Liver (tissue), 9 donors: Measurements from ENCODE around the gene LY6G6F. TPM values are rescaled to one million over a fixed set of nuclear protein-coding genes. Genes with fewer than 3 reads are reported as not detected.

Experiments
- DNase-seq: peaks from one replicate; pipeline ENCODE4 v3.0.0-alpha.2; 2017; ENCODE audit warnings: low spot score
- H3K27ac ChIP-seq, 2 donors: one replicate each; pipeline ENCODE4 v1.7.0; 2013; ENCODE audit warnings: inconsistent platforms in 2 of 2, low read length in 2 of 2, control low read depth in 1 of 2, low read depth in 1 of 2, mild to moderate bottlenecking in 1 of 2
- H3K27me3 ChIP-seq, 4 donors: one replicate each; pipeline versions ENCODE4 v1.6.1 to v1.7.0; 2013; ENCODE audit warnings: low read length in 3 of 4, inconsistent platforms in 1 of 4, mild to moderate bottlenecking in 1 of 4, moderate library complexity in 1 of 4; ENCODE audit not compliant: control insufficient read depth in 4 of 4, insufficient read depth in 4 of 4
- H3K36me3 ChIP-seq, 4 donors: one replicate each; pipeline versions ENCODE4 v1.6.1 to v1.7.0; 2013; ENCODE audit warnings: low read length in 3 of 4, mild to moderate bottlenecking in 3 of 4, low read depth in 1 of 4, moderate library complexity in 1 of 4; ENCODE audit not compliant: control insufficient read depth in 4 of 4, insufficient read depth in 3 of 4
- H3K4me1 ChIP-seq, 4 donors: one replicate each; pipeline versions ENCODE4 v1.6.1 to v1.7.0; 2013; ENCODE audit warnings: low read length in 3 of 4, mild to moderate bottlenecking in 3 of 4, moderate library complexity in 1 of 4; ENCODE audit not compliant: control insufficient read depth in 4 of 4, insufficient read depth in 4 of 4
- H3K4me3 ChIP-seq, 3 donors: one replicate each; pipeline versions ENCODE4 v1.6.1 to v1.7.0; 2013; ENCODE audit warnings: low read length in 3 of 3, control low read depth in 1 of 3, low read depth in 1 of 3, mild to moderate bottlenecking in 1 of 3
- H3K9ac ChIP-seq, 2 donors: one replicate each; pipeline ENCODE4 v1.7.0; 2013; ENCODE audit warnings: low read length in 2 of 2, mild to moderate bottlenecking in 2 of 2, moderate library complexity in 2 of 2, control low read depth in 1 of 2, low read depth in 1 of 2
- H3K9me3 ChIP-seq, 4 donors: one replicate each; pipeline versions ENCODE4 v1.6.1 to v1.7.0; 2013; ENCODE audit warnings: low read length in 3 of 4; ENCODE audit not compliant: control insufficient read depth in 4 of 4
- GABPA ChIP-seq, 2 donors: IDR thresholded peaks in 1 of 2; conservative IDR thresholded peaks in 1 of 2; 2 replicates each; pipeline ENCODE4 v1.6.1; 2016; ENCODE audit warnings: antibody characterized with exemption in 2 of 2, mild to moderate bottlenecking in 1 of 2, moderate library complexity in 1 of 2
- HNF4A ChIP-seq, 2 donors: conservative IDR thresholded peaks; 2 replicates each; pipeline ENCODE4 v1.6.1; 2016; ENCODE audit warnings: antibody characterized with exemption in 2 of 2, mild to moderate bottlenecking in 2 of 2
- RAD21 ChIP-seq, 2 donors: IDR thresholded peaks; 2 replicates each; pipeline ENCODE4 v1.6.1; 2016; ENCODE audit warnings: antibody characterized with exemption in 2 of 2, mild to moderate bottlenecking in 2 of 2
- RXRA ChIP-seq, 2 donors: IDR thresholded peaks; 2 replicates each; pipeline ENCODE4 v1.6.1; 2017 to 2018; ENCODE audit warnings: antibody characterized with exemption in 2 of 2, mild to moderate bottlenecking in 1 of 2
- SP1 ChIP-seq: IDR thresholded peaks from 2 replicates; pipeline ENCODE4 v1.6.1; 2018; ENCODE audit warnings: antibody characterized with exemption, mild to moderate bottlenecking
- YY1 ChIP-seq: IDR thresholded peaks from 2 replicates; pipeline ENCODE4 v1.6.1; 2016; ENCODE audit warnings: antibody characterized with exemption, mild to moderate bottlenecking
- ZBTB33 ChIP-seq: IDR thresholded peaks from 2 replicates; pipeline ENCODE4 v1.6.1; 2016; ENCODE audit warnings: antibody characterized with exemption
- WGBS: extraction: QIAGEN DNeasy Blood & Tissue Kit; methylation state at CpG from one replicate; pipeline ENCODE4 v1.1.7; 2013; 5-methylcytosine and 5-hydroxymethylcytosine counted together
- polyA plus RNA-seq, 2 donors: library from polyadenylated mRNA; stranded (reverse) in 1 of 2; unstranded in 1 of 2; fragments of 200-250 nt in 1 of 2; fragments of >200 nt in 1 of 2; fragmentation: Nextera tagmentation in 1 of 2; extraction: Ambion mirVana in 1 of 2; gene quantifications; one replicate each; pipeline versions ENCODE4 v1.2.1 to v1.2.3, GENCODE V29; 2013 to 2015
- total RNA-seq, 2 donors: library from RNA; depleted of rRNA; stranded (reverse); fragments of >200 nt; gene quantifications; one replicate each; pipeline ENCODE4 v1.2.3, GENCODE V29; 2014
- TF ChIP-seq, protein P1 (sequence below): fragments of 150-350 bp; IDR thresholded peaks from 2 replicates; pipeline ENCODE4 v1.5.1; 2017; ENCODE audit warnings: improper control_type of control experiment, low read depth, low read length; ENCODE audit not compliant: missing input control
- donor health status: healthy.
- donor health status: healthy.
- donor health status: healthy.
- donor health status: healthy.
- donor health status: healthy.

The LY6G6F gene
- total and polyA plus RNA-seq, 4 donors = 0.08 to 3.2 TPM; not detected in 2

DNA sequence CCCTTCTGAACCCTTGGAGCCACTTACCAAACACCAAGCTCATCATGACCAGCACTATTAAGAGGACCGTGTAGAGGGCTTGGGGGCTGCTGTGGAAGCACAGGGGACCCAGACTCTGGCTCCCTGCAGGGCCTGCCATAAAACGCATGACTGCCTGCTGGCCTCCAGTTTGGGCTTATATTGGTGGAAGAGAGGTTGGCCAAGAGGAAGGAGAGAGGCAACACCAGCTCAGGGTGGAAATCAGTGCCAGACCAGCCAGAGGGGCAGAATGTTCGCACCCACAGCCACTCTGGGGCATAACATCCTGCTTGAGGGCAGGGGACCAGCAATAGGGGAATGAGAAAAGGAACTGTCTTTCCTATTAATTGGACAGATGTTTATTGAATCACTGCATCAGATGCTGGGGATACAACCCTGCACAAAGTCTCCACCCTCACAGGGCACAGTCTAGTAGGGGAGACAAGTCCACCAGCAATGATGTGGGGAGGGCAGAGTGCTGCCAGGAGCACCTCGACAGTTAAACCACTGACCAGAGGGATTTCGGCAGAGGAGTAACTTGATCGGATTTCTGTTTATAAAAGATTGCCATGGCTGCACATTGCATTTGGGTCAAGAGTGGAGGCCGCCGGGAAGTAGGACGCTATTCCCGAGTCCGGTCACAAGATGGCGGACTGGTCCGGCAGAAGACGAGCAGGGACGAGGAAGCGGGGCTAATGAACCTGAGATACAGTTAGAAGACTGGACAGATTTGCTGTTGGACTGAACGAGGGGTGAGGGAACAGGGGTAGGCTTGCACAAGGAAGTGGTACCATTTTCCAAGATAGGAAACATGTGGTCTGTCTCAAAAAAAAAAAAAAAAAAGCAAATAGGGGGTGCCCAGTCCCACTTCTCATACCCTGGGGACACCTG is 26.2 kb upstream of the LY6G6F start, which contains the start of gene LY6G5C:
Gene LY6G5C (minus strand): TSS at position 842 of the 909 bp plus-strand sequence. CDS start 694 bp downstream, at position 148.
- Histone ChIP-seq H3K4me3 (peak within 1 kb of the TSS in 2 of 3 donors; percentile 42 to 59), H3K27me3 (no peaks in the 10 kb centered on the region), H3K9ac (peak within 1 kb of the TSS; percentile 20 to 49), H3K27ac (peak within 1 kb of the TSS; percentile 16 to 51), H3K4me1 (peaks cover 1 to 22% (median 14%) of the 10 kb centered on the region in 4 donors), H3K36me3 (peaks cover 0 to 2% (median 0%) of the 10 kb centered on the region in 4 donors), H3K9me3 (no peaks in the 10 kb centered on the region)
- peak; percentile 95 to 96 for TF ChIP-seq RAD21 (IDR thresholded peaks at IDR 0.05)
- peak; percentile 44 for TF ChIP-seq SP1
- no peak for TF ChIP-seq GABPA (IDR thresholded peaks at IDR 0.05 in 1 of 2, conservative IDR thresholded peaks at IDR 0.05 in 1 of 2)
- TF ChIP-seq, protein P1, sequence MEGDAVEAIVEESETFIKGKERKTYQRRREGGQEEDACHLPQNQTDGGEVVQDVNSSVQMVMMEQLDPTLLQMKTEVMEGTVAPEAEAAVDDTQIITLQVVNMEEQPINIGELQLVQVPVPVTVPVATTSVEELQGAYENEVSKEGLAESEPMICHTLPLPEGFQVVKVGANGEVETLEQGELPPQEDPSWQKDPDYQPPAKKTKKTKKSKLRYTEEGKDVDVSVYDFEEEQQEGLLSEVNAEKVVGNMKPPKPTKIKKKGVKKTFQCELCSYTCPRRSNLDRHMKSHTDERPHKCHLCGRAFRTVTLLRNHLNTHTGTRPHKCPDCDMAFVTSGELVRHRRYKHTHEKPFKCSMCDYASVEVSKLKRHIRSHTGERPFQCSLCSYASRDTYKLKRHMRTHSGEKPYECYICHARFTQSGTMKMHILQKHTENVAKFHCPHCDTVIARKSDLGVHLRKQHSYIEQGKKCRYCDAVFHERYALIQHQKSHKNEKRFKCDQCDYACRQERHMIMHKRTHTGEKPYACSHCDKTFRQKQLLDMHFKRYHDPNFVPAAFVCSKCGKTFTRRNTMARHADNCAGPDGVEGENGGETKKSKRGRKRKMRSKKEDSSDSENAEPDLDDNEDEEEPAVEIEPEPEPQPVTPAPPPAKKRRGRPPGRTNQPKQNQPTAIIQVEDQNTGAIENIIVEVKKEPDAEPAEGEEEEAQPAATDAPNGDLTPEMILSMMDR = peak; percentile 78
- peak; percentile 69 to 89 for TF ChIP-seq RXRA (IDR thresholded peaks at IDR 0.05)
- TF ChIP-seq YY1 = peak; percentile 95
- no peak for TF ChIP-seq ZBTB33
- peak in 1 of 2 donors; percentile 54 for TF ChIP-seq HNF4A (conservative IDR thresholded peaks at IDR 0.05)
- peak; percentile 76 for DNase-seq
- 15% methylated on average over 17 of the region's 17 CpGs for WGBS

DNA sequence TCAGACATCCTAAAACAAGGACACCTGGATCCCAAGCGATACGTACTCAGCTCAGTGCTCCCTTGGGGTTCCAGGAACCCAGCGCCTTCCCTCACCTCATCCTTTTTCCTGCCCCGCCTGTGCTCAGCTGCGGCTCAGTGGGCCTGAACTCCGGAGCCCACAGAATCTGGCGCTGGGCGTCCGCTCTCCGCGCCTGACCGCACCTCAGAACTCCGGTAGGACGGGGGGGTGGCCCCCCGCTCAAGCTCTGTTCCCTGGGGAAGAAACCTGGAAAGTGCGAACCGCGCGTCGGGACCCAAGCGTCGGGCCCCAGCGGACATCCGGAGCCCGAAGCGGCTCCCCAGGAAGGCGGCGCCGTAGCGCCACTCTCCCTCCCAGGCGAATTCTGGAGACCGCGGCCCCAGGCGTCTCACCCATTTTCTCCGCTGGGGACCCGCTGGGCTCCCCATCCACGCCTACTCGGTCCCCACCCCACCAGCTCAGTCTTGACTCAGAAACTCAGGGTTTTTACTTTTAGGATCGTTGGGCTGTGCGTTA is 25.5 kb upstream of the LY6G6F start:
- Histone ChIP-seq H3K4me3 (peak overlapping the region in 2 of 3 donors; percentile 42 to 59), H3K9ac (peak overlapping the region; percentile 20 to 49), H3K27me3 (no peaks in the 10 kb centered on the region), H3K9me3 (no peaks in the 10 kb centered on the region), H3K4me1 (peaks cover 1 to 22% (median 14%) of the 10 kb centered on the region in 4 donors), H3K36me3 (peaks cover 0 to 5% (median 3%) of the 10 kb centered on the region in 4 donors), H3K27ac (peak overlapping the region; percentile 16 to 51)
- DNase-seq = no peak
- 9% methylated on average over 40 of the region's 40 CpGs for WGBS
- TF ChIP-seq, protein P1 = peak; percentile 9
- TF ChIP-seq RAD21 (IDR thresholded peaks at IDR 0.05) = no peak
